Cerebellar nuclear complex (tissue), 1 donor: ENCODE measurements around the gene PTPRD.
"Not testable (repeated sequence)": the region's sequence is repeated elsewhere in the genome, so short reads cannot be mapped to it uniquely, and the experiment has no call there.

Experiments
- DNase-seq, 2 experiments: peaks; one replicate each; lab custom pipeline; 2025; lab: John Stamatoyannopoulos, UW

PTPRD gene

DNA sequence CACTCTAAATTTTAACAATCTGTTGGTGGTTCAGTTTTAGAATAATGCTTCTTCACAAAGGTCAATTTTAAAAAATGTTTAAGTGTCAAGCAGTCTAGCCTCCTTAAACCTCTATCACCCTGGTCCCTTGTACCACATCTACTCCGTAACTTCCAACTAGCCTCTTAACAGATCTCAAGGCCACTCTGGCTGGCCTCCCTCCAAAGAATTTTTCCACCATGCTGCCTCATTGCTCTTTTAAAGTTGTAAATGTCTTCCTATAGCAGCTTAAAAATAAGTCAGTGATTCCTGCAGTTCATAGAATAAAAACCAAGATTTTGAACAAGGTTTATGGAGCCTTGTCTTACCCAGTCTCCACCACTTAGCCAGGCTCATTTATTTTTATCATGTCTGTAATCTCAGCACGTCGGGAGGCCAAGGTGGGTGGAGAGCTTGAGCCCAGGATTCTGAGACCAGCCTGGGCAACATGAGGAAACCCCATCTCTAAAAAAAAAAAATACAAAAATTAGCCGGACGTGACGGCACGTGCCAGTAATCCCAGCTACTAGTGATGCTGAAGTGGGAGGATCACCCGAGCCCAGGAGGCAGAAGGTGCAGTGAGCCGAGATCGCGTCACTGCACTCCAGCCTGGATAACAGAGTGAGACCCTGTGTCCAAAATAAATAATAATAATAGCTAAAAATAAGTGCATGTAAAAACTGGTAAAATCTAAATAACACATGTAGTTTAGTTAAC, 1888.4 kb downstream of the PTPRD start:
- no peak for DNase-seq

DNA sequence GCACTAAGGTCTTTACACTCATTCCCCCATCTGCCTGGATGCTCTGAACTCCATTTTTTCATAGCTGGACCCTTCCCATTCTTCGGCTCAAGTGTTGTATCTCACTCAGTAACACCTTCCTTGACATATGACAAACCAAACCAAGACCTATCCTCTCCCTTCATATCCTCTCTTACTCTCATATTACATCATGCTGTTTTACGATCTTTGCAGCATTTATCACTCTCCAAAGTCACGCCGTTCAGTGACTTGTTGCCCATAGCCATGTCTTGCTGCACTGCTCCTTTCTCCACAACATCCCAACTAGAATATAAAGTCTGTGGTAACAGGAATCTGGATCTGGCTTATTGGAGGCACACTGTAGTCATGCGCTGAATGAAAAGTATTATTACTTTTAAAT, 1889.6 kb downstream of the PTPRD start:
- no peak for DNase-seq

DNA sequence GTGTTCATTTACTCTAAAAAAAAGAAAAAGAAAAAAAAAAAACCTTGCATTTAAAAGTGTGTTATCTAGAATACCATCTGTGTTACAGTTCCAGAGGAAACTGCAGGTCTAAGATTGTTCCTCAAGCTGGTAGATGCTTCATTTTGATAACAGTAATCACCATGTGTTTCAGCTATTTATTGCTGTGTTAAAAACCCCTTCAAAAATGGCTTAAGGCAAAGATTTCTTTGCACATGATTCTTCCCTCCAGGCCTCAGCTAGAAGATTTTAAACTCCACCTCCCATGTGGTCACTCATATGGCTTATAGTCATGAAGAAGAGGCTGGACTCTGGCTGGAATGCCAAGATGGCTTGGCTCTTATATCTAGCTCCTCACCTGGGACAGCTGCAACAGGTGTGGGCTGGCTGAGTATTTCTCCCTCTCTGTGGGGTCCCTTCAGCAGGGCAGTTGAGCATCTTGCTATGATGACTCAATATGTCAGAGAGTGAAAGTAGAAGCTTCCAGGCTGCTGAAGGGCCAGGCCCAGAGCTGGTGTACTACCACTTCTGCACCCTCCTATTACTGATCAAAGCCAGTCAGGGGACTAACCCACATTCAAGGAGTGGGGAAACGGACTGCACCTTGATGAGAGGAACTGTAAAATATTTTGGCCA, 1892.8 kb downstream of the PTPRD start:
- DNase-seq, result no peak

DNA sequence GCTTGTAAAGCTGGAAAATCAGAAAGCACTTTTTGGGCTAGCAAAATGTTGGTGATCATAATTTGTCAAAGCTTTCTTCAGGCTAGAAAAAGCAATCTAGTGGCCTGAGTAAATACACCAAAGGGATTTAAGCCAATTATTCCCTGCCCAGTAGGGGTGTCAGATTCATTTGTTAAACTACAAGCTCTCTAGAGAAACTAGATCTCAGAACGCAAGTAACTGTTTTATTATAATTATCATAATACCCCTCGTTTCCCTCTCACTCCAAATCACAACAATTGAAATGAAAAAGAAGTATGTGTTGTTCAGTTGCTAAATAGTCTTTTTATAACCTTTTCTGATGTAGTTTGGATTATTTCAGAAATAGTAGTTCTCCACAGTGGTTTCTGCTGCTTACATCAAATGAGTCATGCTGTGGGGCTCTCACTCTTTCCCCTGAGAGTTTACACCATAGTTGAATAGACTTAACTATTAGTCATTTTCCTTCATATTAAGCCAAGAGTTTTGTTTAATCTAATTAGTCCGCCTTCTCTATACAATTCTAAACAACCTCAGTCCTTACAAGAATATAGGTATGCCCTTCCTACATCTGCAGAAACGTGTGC, 1894.6 kb downstream of the PTPRD start:
- no peak for DNase-seq

DNA sequence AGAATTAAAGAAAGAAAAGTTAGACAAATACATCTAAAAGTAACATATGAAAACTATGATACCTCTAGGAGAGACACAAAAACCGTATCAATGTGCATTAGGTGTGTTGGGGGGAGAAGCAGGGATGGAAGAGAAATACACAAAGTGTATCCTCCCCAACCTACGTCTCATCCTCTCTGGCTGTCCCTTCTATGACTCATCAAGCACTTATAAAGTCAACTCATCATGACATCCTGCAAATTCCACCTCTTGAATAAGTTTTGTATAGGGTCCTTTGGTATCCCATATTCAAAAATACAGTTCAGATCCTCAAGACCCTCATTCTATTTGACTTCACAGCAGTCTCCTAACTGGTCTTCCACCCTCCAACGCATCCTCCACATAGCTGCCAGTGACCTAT, 1895.7 kb downstream of the PTPRD start:
- no peak for DNase-seq

DNA sequence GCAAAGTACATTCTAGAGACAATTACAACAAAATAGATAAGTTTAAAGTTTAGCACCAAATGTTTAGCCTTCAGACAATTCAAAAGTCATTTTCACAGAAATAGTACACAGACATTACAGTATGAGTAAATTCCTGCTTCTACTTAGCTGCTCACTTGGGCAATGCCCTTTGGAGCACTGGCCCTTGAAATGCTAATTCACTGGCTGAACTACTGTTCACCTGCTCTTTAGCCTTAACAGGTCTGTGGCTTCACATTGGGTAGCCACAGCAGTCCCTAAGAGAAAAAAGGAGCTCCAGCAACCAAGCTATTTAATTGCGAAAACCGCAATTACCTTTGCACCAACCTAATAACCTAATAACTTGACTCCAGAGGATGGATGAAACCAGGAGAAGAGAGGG, 1897.0 kb downstream of the PTPRD start:
- DNase-seq, result no peak

DNA sequence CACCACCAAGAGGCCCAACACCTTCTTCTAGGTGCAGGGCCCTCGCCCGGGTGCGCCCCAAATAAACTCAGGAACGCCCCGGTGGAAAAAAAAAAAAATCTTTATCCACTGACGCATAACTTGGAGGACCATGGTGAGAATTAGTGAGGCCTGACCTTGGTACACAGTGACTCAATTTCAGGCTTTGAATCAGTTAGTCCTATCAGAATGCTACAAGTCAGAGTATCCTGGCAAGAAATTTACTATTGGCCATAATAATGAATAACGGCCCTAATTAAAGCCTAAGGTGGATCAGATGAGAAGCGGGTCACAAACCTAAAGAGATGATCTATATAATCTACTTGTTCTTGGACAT, 1899.0 kb downstream of the PTPRD start:
- no peak for DNase-seq

DNA sequence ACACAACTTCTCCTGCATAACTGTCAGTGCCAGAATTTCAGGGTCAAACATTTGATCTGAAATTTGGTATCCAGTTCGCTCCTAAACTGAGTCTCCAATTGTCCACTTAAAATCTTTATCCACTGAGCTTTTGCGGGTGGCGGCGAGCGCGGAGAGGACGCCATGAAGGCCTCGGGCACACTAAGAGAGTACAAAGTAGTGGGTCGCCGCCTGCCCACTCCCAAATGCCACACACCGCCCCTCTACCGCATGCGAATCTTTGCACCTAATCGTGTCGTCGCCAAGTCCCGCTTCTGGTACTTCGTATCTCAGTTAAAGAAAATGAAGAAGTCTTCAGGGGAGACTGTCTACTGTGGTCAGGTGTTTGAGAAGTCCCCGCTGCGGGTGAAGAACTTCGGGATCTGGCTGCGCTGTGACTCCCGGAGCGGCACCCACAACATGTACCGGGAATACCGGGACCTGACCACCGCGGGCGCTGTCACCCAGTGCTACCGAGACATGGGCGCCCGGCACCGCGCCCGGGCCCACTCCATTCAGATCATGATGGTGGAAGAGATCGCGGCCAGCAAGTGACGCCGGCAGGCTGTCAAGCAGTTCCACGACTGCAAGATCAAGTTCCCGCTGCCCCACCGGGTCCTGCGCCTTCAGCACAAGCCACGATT, 1899.5 kb downstream of the PTPRD start:
- DNase-seq, result no peak

DNA sequence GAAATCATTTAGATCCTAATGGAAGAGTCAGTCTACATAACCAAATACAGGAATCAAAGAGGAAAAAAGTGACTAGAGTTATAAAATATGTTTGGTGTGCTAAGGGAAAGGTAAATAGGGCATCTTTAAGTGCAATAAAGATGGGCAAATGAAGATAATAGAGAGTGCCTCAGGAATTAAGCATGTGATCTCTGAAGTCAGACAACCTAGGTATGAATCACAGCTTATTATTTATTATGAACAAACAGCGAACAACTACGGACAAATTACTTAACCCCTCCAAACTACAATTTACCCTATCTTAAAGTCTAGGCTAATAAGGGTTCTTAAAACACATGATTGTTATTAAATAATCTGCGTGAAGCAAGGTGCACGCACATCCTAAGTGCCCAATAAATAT, 1903.1 kb downstream of the PTPRD start:
- DNase-seq, result no peak

DNA sequence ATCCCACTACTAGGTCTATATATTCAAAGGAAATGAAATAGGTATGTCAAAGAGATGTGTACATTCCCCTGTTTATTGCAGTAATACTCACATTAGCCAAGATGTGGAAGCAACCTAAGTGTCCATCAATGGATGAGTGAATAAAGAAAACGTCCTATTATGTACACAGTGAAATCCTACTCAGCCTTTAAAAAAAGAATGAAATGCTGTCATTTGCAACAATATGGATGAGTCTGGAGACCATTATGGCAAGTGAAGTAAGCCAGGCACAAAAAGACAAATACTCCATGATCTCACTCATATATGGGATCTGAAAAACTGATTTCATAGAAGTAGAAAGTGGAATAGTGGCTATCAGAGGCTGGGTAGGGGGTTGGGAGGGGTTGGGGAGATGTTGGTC, 1904.1 kb downstream of the PTPRD start:
- no peak for DNase-seq

DNA sequence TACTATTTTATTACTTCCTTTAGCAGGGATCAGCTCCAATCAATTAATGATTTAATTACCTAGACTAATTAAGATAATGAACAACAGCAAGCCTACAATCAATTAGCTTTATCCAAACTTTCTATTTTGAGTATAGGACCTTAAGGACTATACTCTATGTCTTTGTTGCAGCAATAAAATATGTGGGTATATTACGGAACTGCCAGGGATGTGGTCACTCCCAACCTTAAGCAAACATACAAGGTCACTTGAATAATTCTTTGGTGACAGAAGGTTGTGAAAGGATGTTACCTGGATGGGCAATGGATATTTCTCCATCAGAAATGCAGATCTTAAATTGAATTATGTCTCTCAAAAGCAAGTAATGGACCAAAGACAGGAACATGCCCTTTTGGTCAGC, 1905.8 kb downstream of the PTPRD start:
- DNase-seq, result no peak

DNA sequence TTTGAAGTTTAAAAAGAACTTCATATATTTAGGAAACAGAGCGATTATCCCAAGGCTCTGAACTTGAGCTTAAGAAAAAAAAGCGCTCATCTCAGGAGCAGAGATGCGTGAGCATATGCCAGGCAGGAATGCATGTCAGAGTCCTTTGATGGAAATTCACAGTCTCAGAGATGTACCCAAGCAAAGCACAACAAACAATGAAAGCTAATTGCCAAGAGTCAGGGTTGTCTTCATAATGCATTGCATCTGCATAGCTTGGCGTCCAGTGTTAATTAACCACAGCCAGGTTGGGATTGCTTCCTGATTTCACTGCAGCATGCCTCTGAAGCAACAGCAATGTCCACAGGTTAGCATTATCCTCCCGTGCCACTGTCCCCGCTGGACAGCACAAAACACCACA, 1906.3 kb downstream of the PTPRD start:
- DNase-seq, result no peak

DNA sequence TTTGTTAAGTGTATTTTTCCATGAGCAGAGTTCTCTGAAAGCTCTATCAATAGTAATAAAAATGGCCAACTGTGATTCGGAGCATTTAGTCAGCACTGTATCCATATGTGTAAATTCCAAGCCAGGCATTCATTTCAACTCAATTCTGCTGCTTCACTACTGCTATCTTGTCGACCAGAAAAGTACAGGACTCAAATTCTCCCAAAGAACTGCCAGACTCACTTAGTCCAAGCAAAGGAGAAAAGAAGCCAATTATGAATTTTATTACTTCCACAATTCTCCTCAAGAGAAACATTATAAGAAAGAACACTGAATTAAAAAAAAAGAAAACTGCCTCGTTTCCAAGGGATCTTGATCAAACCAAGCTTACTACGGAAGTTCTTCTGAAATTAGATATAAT, 1906.9 kb downstream of the PTPRD start:
- DNase-seq, result no peak

DNA sequence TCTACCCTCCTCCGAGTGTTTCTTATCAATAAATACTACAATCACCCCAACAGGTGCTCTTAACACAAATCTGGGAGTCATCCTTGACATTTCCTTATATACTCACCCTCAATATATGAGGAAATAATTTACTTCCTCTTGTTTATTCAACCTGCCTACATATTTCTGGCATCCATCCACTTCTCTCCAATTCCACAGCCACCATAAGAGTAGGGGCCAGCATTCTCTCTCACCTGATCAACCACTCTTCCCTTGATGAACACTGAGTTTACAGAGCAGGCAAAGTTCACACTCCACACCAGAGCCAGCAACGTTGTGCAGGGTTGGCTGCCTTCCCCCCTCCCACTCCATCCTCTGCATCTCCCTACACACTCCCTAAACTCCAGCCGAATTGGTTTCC, 1908.9 kb downstream of the PTPRD start:
- no peak for DNase-seq

DNA sequence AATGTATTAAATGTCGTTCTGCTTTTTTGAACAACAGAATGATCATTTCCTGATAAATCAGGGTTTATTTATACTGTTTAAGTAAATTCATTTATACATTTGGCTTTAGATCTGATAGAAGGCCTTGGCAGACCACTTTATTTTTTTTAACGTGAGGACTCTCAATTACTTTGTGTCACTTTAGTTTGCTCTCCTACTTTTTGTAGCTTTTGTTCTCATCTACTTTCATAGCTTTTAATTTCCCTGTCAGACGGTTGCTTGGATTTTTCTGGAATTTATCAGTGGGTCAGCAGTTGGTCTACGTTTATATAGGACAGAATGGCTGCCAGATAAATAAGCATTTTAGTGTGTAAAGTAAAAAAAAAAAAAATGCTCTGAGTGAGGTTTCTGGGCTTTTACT, 1910.9 kb downstream of the PTPRD start:
- DNase-seq, result no peak

DNA sequence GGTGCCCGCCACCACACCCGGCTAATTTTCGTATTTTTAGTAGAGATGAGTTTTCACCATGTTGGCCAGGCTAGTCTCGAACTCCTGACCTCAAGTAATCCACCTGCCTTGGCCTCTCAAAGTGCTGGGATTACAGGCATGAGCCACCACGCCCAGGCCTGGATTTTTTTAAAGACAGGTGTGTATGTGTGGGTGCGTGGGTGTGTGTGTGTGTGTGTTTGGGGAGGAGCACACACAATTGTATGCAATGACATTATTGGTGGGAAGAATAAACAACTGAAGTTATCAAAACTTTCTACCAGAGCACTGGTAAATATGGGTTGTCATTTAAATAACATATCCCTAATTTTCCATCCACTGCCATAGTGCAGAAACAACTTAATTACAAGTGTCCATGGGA, 1915.2 kb downstream of the PTPRD start:
- DNase-seq, result not testable (repeated sequence)

DNA sequence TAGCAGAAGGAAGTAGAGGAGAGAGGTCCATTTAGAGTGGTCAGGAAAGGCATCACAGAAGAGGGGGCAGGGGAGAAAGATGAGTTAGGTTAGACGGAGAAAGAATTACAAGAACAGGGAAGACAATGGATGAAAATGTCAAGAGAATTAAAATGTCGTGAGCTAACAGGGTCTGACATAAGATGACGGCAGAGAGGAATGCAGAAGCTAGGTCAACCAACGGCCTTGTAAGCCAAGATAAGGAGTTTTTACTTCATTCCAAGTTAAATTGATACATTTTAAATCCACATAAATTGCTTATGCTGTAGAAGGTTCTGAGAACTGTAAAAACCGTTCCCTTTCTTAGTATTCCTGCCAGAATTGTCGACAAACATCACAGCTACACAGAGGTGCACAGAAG, 1916.3 kb downstream of the PTPRD start:
- no peak for DNase-seq

DNA sequence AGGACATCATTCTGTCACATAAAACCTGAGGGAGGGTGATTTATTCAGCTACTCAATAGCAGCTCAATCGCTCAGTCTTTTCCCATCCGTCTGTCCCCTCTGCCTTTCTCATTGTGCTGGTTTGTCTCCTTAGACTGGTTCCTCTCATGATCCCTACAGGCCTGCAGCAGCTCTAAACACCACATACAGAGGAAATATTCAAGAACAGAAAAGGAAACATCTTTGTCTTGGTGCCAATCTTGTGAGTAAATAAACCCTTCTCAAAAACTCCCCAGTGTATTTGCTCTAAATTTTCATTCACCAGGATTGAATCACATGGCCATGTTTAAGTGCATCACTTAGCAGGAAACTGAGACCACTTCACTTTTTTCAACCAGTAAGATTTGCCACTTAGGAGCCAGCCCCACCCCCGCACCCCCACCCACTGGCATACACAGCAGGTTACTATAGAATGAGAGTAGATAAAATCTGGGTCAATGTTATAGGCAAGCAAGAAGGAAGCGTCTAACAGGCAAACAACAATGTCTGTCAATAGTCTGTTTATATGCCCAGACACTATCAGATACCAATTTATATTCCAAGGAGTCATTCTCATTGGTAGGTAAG, 1917.7 kb downstream of the PTPRD start:
- DNase-seq, result no peak

DNA sequence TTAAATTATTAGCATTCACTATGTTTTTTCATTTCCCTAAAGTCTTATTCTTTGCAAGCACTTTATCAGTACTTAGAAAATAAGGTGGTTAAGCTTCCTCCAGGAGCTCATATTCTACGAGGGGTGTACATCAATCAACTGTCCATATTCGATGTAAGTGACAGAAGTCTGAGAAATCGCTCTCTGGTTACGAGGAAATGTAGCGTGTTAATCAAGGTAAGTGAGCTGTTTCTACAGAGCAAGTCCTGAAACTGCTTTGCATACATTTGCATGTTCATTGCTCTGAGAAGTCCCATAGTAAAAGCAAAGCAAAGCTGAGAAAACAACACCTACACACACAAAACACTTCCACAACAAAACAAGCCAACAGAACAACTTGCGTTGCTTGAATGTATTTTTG, 1919.3 kb downstream of the PTPRD start:
- DNase-seq, result no peak

DNA sequence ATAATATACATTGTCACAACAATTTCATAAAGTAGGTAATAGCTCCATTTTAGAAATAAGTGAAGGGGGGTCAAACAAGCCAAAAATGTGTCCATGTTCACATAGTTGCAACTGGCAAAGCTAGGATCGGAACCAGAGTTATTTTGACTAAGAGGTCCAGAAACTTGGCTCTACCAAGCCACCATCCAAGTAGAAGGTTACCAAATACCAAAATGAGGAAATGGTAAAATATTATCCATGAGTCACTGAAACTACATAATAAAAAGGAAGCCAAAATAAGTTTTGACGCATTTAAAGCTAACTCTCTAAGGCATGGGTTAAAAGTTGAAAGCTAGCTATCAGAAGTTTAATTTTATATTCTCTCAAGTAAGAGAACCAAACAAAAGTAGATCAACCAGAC, 1926.3 kb downstream of the PTPRD start:
- DNase-seq, result no peak

DNA sequence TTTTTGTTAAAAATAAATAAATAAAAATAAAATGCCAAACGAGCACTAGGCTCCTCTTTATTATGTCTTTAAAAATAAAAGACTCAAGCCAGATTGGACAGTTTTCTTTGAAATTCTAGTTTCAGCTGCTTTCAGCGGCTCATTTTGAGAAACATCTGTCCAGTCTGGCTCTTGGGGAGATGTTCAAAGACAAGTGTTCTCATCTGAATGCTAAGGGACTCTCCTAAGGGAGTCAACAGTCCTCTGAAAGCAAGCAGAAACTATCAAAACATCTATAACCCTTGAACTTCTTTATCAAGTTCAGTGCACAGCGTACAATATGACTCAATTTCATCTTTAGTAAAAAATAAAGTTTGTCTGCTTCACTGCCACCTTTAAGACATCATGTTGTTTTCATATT, 1927.0 kb downstream of the PTPRD start:
- no peak for DNase-seq

DNA sequence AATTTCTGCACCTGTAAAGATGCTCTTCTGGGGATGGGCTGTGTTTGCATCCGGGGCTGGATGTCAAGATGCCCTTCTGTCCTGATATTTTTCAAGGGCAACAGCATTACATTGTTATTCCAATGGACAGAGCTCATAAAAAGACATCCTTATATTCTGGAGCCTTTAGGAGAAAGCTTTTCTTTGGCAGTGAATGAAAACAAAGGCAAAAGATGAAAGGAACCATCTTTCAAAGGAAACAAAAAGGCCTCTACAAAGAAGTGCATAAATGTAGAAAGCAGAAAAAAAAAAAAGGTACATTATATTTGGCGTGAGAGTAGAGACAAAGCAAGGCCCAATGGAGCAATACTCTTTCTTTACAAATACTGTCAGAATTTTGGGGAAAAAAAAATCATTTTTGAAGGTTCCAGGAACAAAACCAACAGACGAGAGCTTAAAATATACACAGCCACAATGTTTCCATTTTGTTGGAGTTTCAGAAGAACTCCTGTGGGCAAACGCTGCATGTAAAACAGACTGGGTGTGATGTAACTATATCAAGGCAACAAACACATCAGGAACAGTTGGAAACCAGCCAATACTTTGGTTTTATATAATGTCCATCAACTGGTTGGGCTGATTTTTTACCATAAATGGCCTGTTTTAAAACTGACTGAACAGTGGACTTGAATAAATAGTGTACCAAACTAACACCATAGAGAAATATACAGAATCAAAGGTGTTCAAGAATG, 1927.7 kb downstream of the PTPRD start:
- no peak for DNase-seq
